K562 (cell line): Measurements from ENCODE around the gene ZNF143.

ENCODE experiments used
- BMI1 ChIP-seq: fragments of 150-350 bp; IDR thresholded peaks from 2 replicates; pipeline ENCODE4 v1.6.1; 2014; ENCODE audit warnings: low read length
- SIN3A ChIP-seq, 2 experiments: fragments of 150-350 bp in 1 of 2; IDR thresholded peaks; 2 replicates each; pipeline ENCODE4 v1.6.1; 2011 to 2016; ENCODE audit warnings: borderline replicate concordance in 2 of 2, low read depth in 2 of 2, low read length in 2 of 2, mild to moderate bottlenecking in 2 of 2, moderate library complexity in 2 of 2; ENCODE audit not compliant: control insufficient read depth in 1 of 2
- TF ChIP-seq, protein P1 (sequence below): sonication (generic); formaldehyde crosslinking; IDR thresholded peaks from 2 replicates; pipeline ENCODE4 v1.9.0; 2022; ENCODE audit warnings: mild to moderate bottlenecking, missing genetic modification reagents
- TF ChIP-seq, protein P2 (sequence below): fragments of 250-450 bp; sonication (Bioruptor Pico); IDR thresholded peaks from 2 replicates; pipeline ENCODE4 v1.5.1; 2021; ENCODE audit warnings: mild to moderate bottlenecking

GRCh38 chr11:9506489-9507276 is 45.9 kb downstream of the ZNF143 start:
- TF ChIP-seq, protein P1, sequence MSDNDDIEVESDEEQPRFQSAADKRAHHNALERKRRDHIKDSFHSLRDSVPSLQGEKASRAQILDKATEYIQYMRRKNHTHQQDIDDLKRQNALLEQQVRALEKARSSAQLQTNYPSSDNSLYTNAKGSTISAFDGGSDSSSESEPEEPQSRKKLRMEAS (CRISPR knock-in tag) = no peak
- TF ChIP-seq, protein P2, sequence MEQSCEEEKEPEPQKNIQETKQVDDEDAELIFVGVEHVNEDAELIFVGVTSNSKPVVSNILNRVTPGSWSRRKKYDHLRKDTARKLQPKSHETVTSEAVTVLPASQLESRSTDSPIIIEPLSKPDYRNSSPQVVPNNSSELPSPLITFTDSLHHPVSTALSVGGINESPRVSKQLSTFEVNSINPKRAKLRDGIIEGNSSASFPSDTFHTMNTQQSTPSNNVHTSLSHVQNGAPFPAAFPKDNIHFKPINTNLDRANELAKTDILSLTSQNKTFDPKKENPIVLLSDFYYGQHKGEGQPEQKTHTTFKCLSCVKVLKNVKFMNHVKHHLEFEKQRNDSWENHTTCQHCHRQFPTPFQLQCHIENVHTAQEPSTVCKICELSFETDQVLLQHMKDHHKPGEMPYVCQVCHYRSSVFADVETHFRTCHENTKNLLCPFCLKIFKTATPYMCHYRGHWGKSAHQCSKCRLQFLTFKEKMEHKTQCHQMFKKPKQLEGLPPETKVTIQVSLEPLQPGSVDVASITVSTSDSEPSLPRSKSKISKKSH (CRISPR knock-in tag) = no peak
- TF ChIP-seq SIN3A (IDR thresholded peaks at IDR 0.05; ENCODE audit: borderline replicate concordance in 2 of 2, control insufficient read depth in 1 of 2, low read depth in 2 of 2, low read length in 2 of 2) (no peak), BMI1 (no peak)
